Cerebellar nuclear complex (tissue), 1 donor: Measurements from ENCODE around the gene ANKRD29.
"Not testable (repeated sequence)": the region's sequence is repeated elsewhere in the genome, so short reads cannot be mapped to it uniquely, and the experiment has no call there.

Source experiments
- DNase-seq, 2 experiments: peaks; one replicate each; lab custom pipeline; 2025; lab: John Stamatoyannopoulos, UW

Gene ANKRD29

GRCh38 chr18:23645568-23646175, 17.0 kb downstream of the ANKRD29 start:
- DNase-seq: no peak

GRCh38 chr18:23643815-23644490, 18.8 kb downstream of the ANKRD29 start:
- DNase-seq: no peak

- DNase-seq: no peak
Observed at GRCh38 chr18:23641937-23642666, 20.6 kb downstream of the ANKRD29 start.

GRCh38 chr18:23641143-23641720, 21.5 kb downstream of the ANKRD29 start:
- no peak for DNase-seq

- no peak for DNase-seq
Observed at GRCh38 chr18:23640052-23640451, 22.7 kb downstream of the ANKRD29 start.

- DNase-seq: not testable (repeated sequence)
Observed at GRCh38 chr18:23636433-23636832, 26.3 kb downstream of the ANKRD29 start.

GRCh38 chr18:23636071-23636399, 26.7 kb downstream of the ANKRD29 start:
- DNase-seq: no peak

- DNase-seq: no peak
Observed at GRCh38 chr18:23635283-23636070, 27.2 kb downstream of the ANKRD29 start.

- DNase-seq: no peak
Observed at GRCh38 chr18:23634692-23635091, 28.0 kb downstream of the ANKRD29 start.

GRCh38 chr18:23632615-23633014, 30.1 kb downstream of the ANKRD29 start:
- no peak for DNase-seq

GRCh38 chr18:23631746-23632145, 31.0 kb downstream of the ANKRD29 start:
- no peak for DNase-seq

GRCh38 chr18:23631312-23631711, 31.4 kb downstream of the ANKRD29 start:
- no peak for DNase-seq

- DNase-seq: no peak
Observed at GRCh38 chr18:23629444-23629946, 33.2 kb downstream of the ANKRD29 start.

- no peak for DNase-seq
Observed at GRCh38 chr18:23627970-23628369, 34.7 kb downstream of the ANKRD29 start.

- DNase-seq: no peak
Observed at GRCh38 chr18:23627321-23627720, 35.4 kb downstream of the ANKRD29 start.

- DNase-seq: no peak
Observed at GRCh38 chr18:23626451-23627279, 36.0 kb downstream of the ANKRD29 start.

GRCh38 chr18:23623040-23623439, 39.7 kb downstream of the ANKRD29 start:
- DNase-seq: no peak

- DNase-seq: no peak
Observed at GRCh38 chr18:23619388-23619881, 43.3 kb downstream of the ANKRD29 start.

GRCh38 chr18:23618862-23619387, 43.8 kb downstream of the ANKRD29 start:
- no peak for DNase-seq

- DNase-seq: no peak
Observed at GRCh38 chr18:23617412-23618014, 45.2 kb downstream of the ANKRD29 start.
